K562 (cell line): ENCODE data around the gene ZGLP1. TPM values are rescaled to one million over a fixed set of nuclear protein-coding genes. Genes with fewer than 3 reads are reported as not detected.
A peak's percentile ranks its signal among the peaks of the same experiment; 100 is the strongest.

Source experiments
- CBFA2T2 ChIP-seq: fragments of 450-650 bp; conservative IDR thresholded peaks from 2 replicates; pipeline ENCODE4 v1.6.1; 2017; ENCODE audit warnings: mild to moderate bottlenecking
- CEBPB ChIP-seq: fragments of 450-650 bp; IDR thresholded peaks from 2 replicates; pipeline ENCODE4 v1.6.1; 2016; ENCODE audit warnings: missing genetic modification characterization, missing compliant biosample characterization
- MAFK ChIP-seq: IDR thresholded peaks from 2 replicates; pipeline ENCODE4 v1.6.1; 2011; ENCODE audit warnings: low read length, improper control_type of control experiment
- MCM2 ChIP-seq: fragments of 450-650 bp; IDR thresholded peaks from 2 replicates; pipeline ENCODE4 v1.6.1; 2017; ENCODE audit warnings: low read depth, mild to moderate bottlenecking
- MYNN ChIP-seq, 2 experiments: sonication (generic); formaldehyde crosslinking in 1 of 2; IDR thresholded peaks; 2 replicates each; pipeline versions ENCODE4 v1.5.0 to v1.6.1; 2016 to 2020; ENCODE audit warnings: antibody characterized with exemption in 1 of 2, missing genetic modification reagents in 1 of 2
- NKRF ChIP-seq: fragments of 450-650 bp; IDR thresholded peaks from 2 replicates; pipeline ENCODE4 v1.6.1; 2016; ENCODE audit warnings: borderline replicate concordance
- PHB2 ChIP-seq: fragments of 450-650 bp; IDR thresholded peaks from 2 replicates; pipeline ENCODE4 v1.6.1; 2017; ENCODE audit warnings: low read depth
- PTRF ChIP-seq: fragments of 450-650 bp; IDR thresholded peaks from 2 replicates; pipeline ENCODE4 v1.6.1; 2016; ENCODE audit warnings: mild to moderate bottlenecking, missing genetic modification characterization, missing compliant biosample characterization
- TOE1 ChIP-seq, 2 experiments: fragments of 450-650 bp in 1 of 2; sonication (generic) in 1 of 2; formaldehyde crosslinking in 1 of 2; IDR thresholded peaks; 2 replicates each; pipeline versions ENCODE4 v1.7.1 to v1.8.0; 2016 to 2022; ENCODE audit warnings: borderline replicate concordance in 2 of 2, mild to moderate bottlenecking in 2 of 2, antibody characterized with exemption in 1 of 2, inconsistent platforms in 1 of 2, low read depth in 1 of 2, missing genetic modification reagents in 1 of 2, moderate library complexity in 1 of 2
- USF1 ChIP-seq: sonication (generic); formaldehyde crosslinking; IDR thresholded peaks from 2 replicates; pipeline ENCODE4 v1.9.0; 2022; ENCODE audit warnings: mild to moderate bottlenecking, missing genetic modification reagents
- ZKSCAN1 ChIP-seq: fragments of 150-350 bp; IDR thresholded peaks from 2 replicates; pipeline ENCODE4 v1.6.1; 2016; ENCODE audit warnings: low read depth, low read length
- ZNF77 ChIP-seq: fragments of 250-450 bp; sonication (Bioruptor Pico); IDR thresholded peaks from 2 replicates; pipeline ENCODE4 v1.5.0; 2020
- polyA plus RNA-seq, 8 experiments: library from polyadenylated mRNA; depleted of rRNA in 4 of 8; stranded (reverse) in 5 of 8; unstranded in 3 of 8; fragments of >200 nt; fragmentation: Nextera tagmentation in 2 of 8; fragmentation: Illumina TruSeq in 1 of 8; extraction: Ambion mirVana in 2 of 8; extraction: Trizol in 1 of 8; gene quantifications; 2 replicates each; pipeline versions ENCODE4 v1.2.1 to v1.2.3, GENCODE V29; 2011 to 2014; ENCODE audit warnings: inconsistent platforms in 1 of 8, missing spikeins in 1 of 8
- total RNA-seq, 7 experiments: library from RNA; depleted of rRNA in 6 of 7; stranded (reverse); fragments of >200 nt in 6 of 7; fragmentation: Illumina TruSeq in 2 of 7; extraction: Trizol in 2 of 7; gene quantifications; 2 replicates each; pipeline versions ENCODE4 v1.2.1 to v1.2.3, GENCODE V29; 2011 to 2021; ENCODE audit warnings: low replicate concordance in 1 of 7
- TF ChIP-seq, protein P1 (sequence below), 2 experiments: fragments of 450-650 bp; IDR thresholded peaks; 2 replicates each; pipeline ENCODE4 v1.6.1; 2016; ENCODE audit warnings: mild to moderate bottlenecking in 2 of 2, borderline replicate concordance in 1 of 2, low read depth in 1 of 2, moderate library complexity in 1 of 2
- TF ChIP-seq, protein P2 (sequence below): sonication (generic); formaldehyde crosslinking; IDR thresholded peaks from 2 replicates; pipeline ENCODE4 v1.8.0; 2023; ENCODE audit warnings: mild to moderate bottlenecking, missing genetic modification reagents

The ZGLP1 gene
- total and polyA plus RNA-seq, 9 of the 15 experiments (the other 6 are each of a cell fraction or from before 2014, with no cell fraction given) = 0.24 to 4.5 (median 2.2) TPM

- TF ChIP-seq MYNN (IDR thresholded peaks at IDR 0.05) (peak; percentile 89), MYNN (CRISPR knock-in tag; IDR thresholded peaks at IDR 0.05) (no peak), PHB2 (peak; percentile 71), PTRF (no peak), MCM2 (peak; percentile 78), ZKSCAN1 (peak; percentile 1), USF1 (CRISPR knock-in tag) (0 out of 2 replicates have a peak, but pooled peaks have one; percentile 7), NKRF (no peak; the same call in 1 of the 2 replicates), MAFK (no peak), CEBPB (no peak), CBFA2T2 (peak; percentile 85), ZNF77 (CRISPR knock-in tag) (no peak), TOE1 (IDR thresholded peaks at IDR 0.05; ENCODE audit: borderline replicate concordance) (peak; percentile 79), TOE1 (CRISPR knock-in tag; IDR thresholded peaks at IDR 0.05; ENCODE audit: borderline replicate concordance, low read depth) (no peak)
- TF ChIP-seq, protein P1, sequence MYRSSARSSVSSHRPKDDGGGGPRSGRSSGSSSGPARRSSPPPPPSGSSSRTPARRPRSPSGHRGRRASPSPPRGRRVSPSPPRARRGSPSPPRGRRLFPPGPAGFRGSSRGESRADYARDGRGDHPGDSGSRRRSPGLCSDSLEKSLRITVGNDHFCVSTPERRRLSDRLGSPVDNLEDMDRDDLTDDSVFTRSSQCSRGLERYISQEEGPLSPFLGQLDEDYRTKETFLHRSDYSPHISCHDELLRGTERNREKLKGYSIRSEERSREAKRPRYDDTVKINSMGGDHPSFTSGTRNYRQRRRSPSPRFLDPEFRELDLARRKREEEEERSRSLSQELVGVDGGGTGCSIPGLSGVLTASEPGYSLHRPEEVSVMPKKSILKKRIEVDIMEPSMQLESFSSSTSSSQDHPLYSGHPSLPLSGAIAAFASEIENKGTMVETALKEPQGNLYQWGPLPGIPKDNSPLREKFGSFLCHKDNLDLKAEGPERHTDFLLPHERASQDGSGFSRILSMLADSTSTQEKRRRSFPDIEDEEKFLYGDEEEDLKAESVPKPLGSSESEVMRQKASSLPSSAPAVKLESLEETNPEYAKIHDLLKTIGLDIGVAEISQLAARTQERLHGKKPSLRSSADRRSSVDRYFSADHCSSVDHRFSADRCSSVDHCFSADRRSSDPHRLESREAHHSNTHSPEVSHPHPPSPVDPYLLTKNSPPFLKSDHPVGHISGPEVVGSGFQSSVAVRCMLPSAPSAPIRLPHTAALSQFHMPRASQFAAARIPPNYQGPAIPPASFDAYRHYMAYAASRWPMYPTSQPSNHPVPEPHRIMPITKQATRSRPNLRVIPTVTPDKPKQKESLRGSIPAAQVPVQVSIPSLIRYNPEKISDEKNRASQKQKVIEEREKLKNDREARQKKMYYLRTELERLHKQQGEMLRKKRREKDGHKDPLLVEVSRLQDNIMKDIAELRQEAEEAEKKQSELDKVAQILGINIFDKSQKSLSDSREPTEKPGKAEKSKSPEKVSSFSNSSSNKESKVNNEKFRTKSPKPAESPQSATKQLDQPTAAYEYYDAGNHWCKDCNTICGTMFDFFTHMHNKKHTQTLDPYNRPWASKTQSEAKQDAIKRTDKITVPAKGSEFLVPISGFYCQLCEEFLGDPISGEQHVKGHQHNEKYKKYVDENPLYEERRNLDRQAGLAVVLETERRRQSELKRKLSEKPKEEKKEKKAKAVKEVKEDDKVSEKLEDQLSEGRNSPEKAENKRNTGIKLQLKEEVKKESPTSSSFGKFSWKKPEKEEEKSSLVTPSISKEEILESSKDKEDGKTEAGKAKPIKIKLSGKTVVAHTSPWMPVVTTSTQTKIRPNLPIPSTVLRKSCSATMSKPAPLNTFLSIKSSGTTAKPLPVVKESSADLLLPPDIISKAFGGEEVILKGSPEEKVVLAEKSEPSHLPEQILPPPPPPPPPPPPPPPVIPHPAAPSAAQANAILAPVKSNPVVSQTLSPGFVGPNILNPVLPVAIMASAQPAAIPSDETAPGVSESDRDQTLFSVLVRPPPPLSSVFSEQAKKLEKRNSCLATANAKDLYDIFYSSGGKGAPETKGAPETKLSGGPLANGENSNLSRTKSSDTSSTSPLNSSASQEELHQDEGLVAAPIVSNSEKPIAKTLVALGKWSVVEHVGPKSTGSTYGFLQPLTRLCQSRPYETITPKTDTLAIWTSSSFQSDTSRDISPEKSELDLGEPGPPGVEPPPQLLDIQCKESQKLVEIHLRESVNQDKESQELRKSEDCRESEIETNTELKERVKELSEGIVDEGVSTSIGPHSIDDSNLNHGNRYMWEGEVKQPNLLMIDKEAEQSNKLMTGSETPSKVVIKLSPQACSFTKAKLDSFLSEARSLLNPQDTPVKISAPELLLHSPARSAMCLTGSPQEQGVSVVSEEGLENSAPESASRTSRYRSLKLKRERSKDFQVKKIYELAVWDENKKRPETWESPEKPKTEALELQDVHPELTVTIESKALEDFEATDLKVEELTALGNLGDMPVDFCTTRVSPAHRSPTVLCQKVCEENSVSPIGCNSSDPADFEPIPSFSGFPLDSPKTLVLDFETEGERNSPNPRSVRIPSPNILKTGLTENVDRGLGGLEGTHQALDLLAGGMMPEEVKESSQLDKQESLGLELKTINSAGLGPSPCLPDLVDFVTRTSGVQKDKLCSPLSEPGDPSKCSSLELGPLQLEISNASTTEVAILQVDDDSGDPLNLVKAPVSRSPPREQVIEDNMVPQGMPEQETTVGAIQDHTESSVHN (IDR thresholded peaks at IDR 0.05; ENCODE audit: borderline replicate concordance in 1 of 2, low read depth in 1 of 2) = no peak
- TF ChIP-seq, protein P2, sequence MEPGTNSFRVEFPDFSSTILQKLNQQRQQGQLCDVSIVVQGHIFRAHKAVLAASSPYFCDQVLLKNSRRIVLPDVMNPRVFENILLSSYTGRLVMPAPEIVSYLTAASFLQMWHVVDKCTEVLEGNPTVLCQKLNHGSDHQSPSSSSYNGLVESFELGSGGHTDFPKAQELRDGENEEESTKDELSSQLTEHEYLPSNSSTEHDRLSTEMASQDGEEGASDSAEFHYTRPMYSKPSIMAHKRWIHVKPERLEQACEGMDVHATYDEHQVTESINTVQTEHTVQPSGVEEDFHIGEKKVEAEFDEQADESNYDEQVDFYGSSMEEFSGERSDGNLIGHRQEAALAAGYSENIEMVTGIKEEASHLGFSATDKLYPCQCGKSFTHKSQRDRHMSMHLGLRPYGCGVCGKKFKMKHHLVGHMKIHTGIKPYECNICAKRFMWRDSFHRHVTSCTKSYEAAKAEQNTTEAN (CRISPR knock-in tag) = no peak
These were observed 9.8 kb downstream of the ZGLP1 start (continued) for GRCh38 chr19:10299545-10300458.
